ENCODE results near the gene TUSC2. TPM values are rescaled to one million over a fixed set of nuclear protein-coding genes. Genes with fewer than 3 reads are reported as not detected.

Gene TUSC2
- total RNA-seq, 2 donors from 2014 or later = 23.5 to 28.1 TPM

DNA sequence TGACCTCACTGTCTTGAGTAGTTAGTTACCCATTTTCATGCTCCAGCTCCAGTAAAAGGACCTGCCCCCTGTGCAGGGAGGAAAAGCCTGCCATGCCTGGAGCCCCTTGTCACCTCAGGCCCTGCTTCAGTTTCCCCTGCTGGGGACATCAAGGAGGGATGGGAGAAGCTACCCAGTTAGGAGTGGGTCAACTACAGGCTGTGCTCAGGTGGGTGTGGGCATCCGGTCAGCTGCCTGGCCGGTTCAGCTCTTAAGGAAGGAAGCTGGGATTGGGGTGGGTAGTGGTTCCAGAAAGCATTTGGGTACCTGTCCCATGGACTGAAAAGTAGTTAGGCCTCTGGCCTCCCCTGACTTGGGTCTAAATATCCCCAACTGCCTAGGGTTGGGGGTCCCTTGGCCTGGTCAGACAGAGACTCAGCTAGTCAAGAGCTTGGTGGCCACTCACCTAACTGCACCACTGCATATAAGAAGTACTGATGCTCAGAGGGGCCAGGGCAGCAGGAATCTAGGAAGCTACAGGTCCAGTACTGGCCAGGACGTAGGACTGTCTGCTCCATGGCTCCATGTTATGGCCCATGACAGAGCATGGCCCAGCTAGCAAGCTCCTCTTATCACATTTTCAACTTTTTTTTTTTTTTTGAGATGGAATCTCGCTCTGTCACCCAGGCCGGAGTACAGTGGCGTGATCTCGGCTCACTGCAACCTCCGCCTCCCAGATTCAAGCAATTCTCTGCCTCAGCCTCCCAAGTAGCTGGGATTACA is 48.6 kb downstream of the TUSC2 start:
- Histone ChIP-seq H3K4me3 (ENCODE audit: low read length) (no peak overlapping the region), H3K9ac (ENCODE audit: extremely low read depth, low read length, poor library complexity, severe bottlenecking) (no peak overlapping the region), H3K27ac (ENCODE audit: low read depth, low read length) (no peak overlapping the region), H3K4me1 (ENCODE audit: control insufficient read depth, insufficient read depth, low read length) (no peaks in the 10 kb centered on the region), H3K27me3 (ENCODE audit: control insufficient read depth, insufficient read depth, low read length, poor library complexity, severe bottlenecking) (peaks cover 23% of the 10 kb centered on the region), H3K9me3 (ENCODE audit: control insufficient read depth, low read length) (no peaks in the 10 kb centered on the region), H3K36me3 (ENCODE audit: control insufficient read depth, insufficient read depth, low read length) (no peaks in the 10 kb centered on the region)
- 91 to 100% methylated on average over 3 to 8 of the region's 8 CpGs for whole genome bisulfite sequencing, 2 experiments (ENCODE audit: insufficient coverage in 1 of 2, insufficient read length in 1 of 2)
- Mint-ChIP-seq H3K27me3 (ENCODE audit: insufficient read depth) (peaks cover 54% of the 10 kb centered on the region), H3K4me3 (no peak overlapping the region), H3K36me3 (ENCODE audit: low read depth) (no peaks in the 10 kb centered on the region), H3K9me3 (peaks cover 7% of the 10 kb centered on the region), H3K27ac (no peak overlapping the region), H3K4me1 (peaks cover 7% of the 10 kb centered on the region)
- DNase-seq = no peak
- TF ChIP-seq, protein P1, sequence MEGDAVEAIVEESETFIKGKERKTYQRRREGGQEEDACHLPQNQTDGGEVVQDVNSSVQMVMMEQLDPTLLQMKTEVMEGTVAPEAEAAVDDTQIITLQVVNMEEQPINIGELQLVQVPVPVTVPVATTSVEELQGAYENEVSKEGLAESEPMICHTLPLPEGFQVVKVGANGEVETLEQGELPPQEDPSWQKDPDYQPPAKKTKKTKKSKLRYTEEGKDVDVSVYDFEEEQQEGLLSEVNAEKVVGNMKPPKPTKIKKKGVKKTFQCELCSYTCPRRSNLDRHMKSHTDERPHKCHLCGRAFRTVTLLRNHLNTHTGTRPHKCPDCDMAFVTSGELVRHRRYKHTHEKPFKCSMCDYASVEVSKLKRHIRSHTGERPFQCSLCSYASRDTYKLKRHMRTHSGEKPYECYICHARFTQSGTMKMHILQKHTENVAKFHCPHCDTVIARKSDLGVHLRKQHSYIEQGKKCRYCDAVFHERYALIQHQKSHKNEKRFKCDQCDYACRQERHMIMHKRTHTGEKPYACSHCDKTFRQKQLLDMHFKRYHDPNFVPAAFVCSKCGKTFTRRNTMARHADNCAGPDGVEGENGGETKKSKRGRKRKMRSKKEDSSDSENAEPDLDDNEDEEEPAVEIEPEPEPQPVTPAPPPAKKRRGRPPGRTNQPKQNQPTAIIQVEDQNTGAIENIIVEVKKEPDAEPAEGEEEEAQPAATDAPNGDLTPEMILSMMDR (conservative IDR thresholded peaks at IDR 0.05) = no peak

DNA sequence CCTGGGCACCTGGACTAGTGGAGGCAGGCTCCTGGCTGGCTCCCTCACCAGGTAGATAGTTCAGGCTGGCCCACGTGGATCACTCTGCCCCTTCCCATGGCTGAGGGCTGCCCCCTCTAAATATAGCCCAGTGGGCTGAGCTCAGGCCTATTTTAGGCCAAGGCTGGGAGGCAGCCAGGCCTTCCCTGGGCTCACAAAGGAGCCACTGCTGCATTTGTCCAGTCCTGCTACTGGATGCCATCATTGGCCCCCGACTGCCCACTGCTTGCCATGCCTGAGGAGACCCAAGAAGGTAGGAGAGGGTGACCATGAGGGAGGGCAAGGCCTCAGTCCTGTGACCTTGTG is 49.2 kb downstream of the TUSC2 start, which contains the start of gene LSMEM2:
TSS of gene LSMEM2 (plus strand) at position 208 of the 345 bp plus-strand sequence. CDS start at position 235, 27 bp downstream.
- Histone ChIP-seq H3K27me3 (ENCODE audit: control insufficient read depth, insufficient read depth, low read length, poor library complexity, severe bottlenecking) (peaks cover 29% of the 10 kb centered on the region), H3K9me3 (ENCODE audit: control insufficient read depth, low read length) (no peaks in the 10 kb centered on the region), H3K4me3 (ENCODE audit: low read length) (no peak within 1 kb of the TSS), H3K4me1 (ENCODE audit: control insufficient read depth, insufficient read depth, low read length) (no peaks in the 10 kb centered on the region), H3K27ac (ENCODE audit: low read depth, low read length) (peak within 1 kb of the TSS; percentile 32), H3K36me3 (ENCODE audit: control insufficient read depth, insufficient read depth, low read length) (no peaks in the 10 kb centered on the region), H3K9ac (ENCODE audit: extremely low read depth, low read length, poor library complexity, severe bottlenecking) (no peak within 1 kb of the TSS)
- peaks cover 10% of the 10 kb centered on the region for H3K4me1 Mint-ChIP-seq
- DNase-seq = no peak
- no peak within 1 kb of the TSS for H3K27ac Mint-ChIP-seq
- TF ChIP-seq, protein P1 (conservative IDR thresholded peaks at IDR 0.05) = no peak
- no peak within 1 kb of the TSS for H3K4me3 Mint-ChIP-seq
- H3K27me3 Mint-ChIP-seq (ENCODE audit: insufficient read depth) = peaks cover 60% of the 10 kb centered on the region
- 76 to 88% methylated on average over 2 of the region's 2 CpGs for WGBS, 2 experiments (ENCODE audit: insufficient coverage in 1 of 2, insufficient read length in 1 of 2)
- H3K9me3 Mint-ChIP-seq = peaks cover 7% of the 10 kb centered on the region
- no peaks in the 10 kb centered on the region for H3K36me3 Mint-ChIP-seq (ENCODE audit: low read depth)

DNA sequence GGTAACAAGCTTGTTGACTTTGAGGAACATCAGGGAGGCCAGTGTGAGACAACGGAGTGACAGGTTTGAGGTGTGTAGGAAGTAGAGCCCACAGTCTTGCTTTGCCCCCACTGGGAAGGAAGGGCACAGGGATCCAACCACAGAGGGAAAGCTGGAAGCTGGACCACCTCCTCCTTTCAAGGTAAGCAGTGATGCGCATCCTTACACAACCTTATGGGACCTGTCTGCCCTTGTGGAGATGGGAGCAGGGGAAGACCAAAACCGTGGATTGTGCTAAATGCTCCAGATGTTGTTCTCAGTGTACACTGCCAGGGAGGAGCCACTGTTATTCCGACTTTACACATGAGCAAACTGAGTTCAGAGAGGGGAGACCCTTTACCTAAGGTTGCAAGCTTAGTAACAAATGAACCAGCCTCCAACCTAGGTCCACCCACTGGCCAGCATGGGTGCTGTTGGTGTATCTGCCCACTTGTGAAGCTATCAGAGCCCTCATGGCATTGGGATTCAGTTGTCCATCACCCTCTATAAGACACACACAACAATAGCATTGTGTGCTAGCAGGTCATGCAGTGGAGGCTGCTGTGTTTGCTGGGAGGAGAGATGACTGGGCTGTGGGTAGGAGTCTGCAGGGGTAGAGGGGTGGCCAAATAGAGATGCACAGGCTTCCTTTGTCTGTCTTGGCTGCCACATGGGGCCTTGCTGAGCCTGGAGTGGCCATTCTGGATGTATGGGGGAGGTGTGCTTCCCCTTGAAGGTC is 49.7 kb downstream of the TUSC2 start:
- Mint-ChIP-seq H3K9me3 (peaks cover 7% of the 10 kb centered on the region), H3K4me1 (peaks cover 10% of the 10 kb centered on the region), H3K36me3 (ENCODE audit: low read depth) (no peaks in the 10 kb centered on the region), H3K27ac (no peak overlapping the region), H3K27me3 (ENCODE audit: insufficient read depth) (peaks cover 64% of the 10 kb centered on the region), H3K4me3 (no peak overlapping the region)
- 86 to 89% methylated on average over 4 of the region's 4 CpGs for whole genome bisulfite sequencing, 2 experiments (ENCODE audit: insufficient coverage in 1 of 2, insufficient read length in 1 of 2)
- H3K9ac ChIP-seq (ENCODE audit: extremely low read depth, low read length, poor library complexity, severe bottlenecking) = no peak overlapping the region
- no peaks in the 10 kb centered on the region for H3K4me1 ChIP-seq (ENCODE audit: control insufficient read depth, insufficient read depth, low read length)
- TF ChIP-seq, protein P1 (conservative IDR thresholded peaks at IDR 0.05) = no peak
- H3K36me3 ChIP-seq (ENCODE audit: control insufficient read depth, insufficient read depth, low read length) = no peaks in the 10 kb centered on the region
- peaks cover 35% of the 10 kb centered on the region for H3K27me3 ChIP-seq (ENCODE audit: control insufficient read depth, insufficient read depth, low read length, poor library complexity, severe bottlenecking)
- peak overlapping the region; percentile 32 for H3K27ac ChIP-seq (ENCODE audit: low read depth, low read length)
- H3K9me3 ChIP-seq (ENCODE audit: control insufficient read depth, low read length) = no peaks in the 10 kb centered on the region
- no peak for DNase-seq
- H3K4me3 ChIP-seq (ENCODE audit: low read length) = no peak overlapping the region

Measured in endodermal cell (in vitro differentiated cells).